ENCODE measurements around the gene LPCAT2.

- TF ChIP-seq CTCF (conservative IDR thresholded peaks at IDR 0.05 in 1 of 2, IDR thresholded peaks at IDR 0.05 in 1 of 2; ENCODE audit: extremely low read depth in 1 of 2, insufficient read depth in 1 of 2, low read depth in 1 of 2, low read length in 2 of 2), result no peak
- TF ChIP-seq EZH2 (IDR thresholded peaks at IDR 0.05; ENCODE audit: borderline replicate concordance, low read length), result no peak
These were observed 58.5 kb downstream of the LPCAT2 start for GRCh38 chr16:55567382-55567781.

Measured in mammary epithelial cell (primary cell).